Loucy (cell line): Measurements from ENCODE around the gene ARRB1.

Source experiments
- EZH2phosphoT487 ChIP-seq: fragments of 200-600 bp; IDR thresholded peaks from 2 replicates; pipeline ENCODE4 v1.6.1; 2018; ENCODE audit warnings: antibody characterized with exemption, mild to moderate bottlenecking, moderate library complexity, borderline replicate concordance
- TF ChIP-seq, protein P1 (sequence below): fragments of 200-600 bp; sonication (generic); conservative IDR thresholded peaks from 2 replicates; pipeline ENCODE4 v1.5.1; 2014; ENCODE audit warnings: mild to moderate bottlenecking, antibody characterized with exemption, low read length

- TF ChIP-seq, protein P1, sequence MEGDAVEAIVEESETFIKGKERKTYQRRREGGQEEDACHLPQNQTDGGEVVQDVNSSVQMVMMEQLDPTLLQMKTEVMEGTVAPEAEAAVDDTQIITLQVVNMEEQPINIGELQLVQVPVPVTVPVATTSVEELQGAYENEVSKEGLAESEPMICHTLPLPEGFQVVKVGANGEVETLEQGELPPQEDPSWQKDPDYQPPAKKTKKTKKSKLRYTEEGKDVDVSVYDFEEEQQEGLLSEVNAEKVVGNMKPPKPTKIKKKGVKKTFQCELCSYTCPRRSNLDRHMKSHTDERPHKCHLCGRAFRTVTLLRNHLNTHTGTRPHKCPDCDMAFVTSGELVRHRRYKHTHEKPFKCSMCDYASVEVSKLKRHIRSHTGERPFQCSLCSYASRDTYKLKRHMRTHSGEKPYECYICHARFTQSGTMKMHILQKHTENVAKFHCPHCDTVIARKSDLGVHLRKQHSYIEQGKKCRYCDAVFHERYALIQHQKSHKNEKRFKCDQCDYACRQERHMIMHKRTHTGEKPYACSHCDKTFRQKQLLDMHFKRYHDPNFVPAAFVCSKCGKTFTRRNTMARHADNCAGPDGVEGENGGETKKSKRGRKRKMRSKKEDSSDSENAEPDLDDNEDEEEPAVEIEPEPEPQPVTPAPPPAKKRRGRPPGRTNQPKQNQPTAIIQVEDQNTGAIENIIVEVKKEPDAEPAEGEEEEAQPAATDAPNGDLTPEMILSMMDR: no peak
- no peak for TF ChIP-seq EZH2phosphoT487
These were observed 79.7 kb downstream of the ARRB1 start for GRCh38 chr11:75271730-75272129.
